HG03439 (cell line): Measurements from ENCODE around the gene SHH.

Experiments used
- ATAC-seq: cut with Tn5 transposase; IDR thresholded peaks from one replicate; pipeline ENCODE4 v1.9.1; 2021; ENCODE audit warnings: mild to moderate bottlenecking, moderate library complexity; ENCODE audit not compliant: unreplicated experiment

Gene SHH

GRCh38 chr7:155794196-155794595, 18.1 kb downstream of the SHH start:
- no peak for ATAC-seq

- ATAC-seq = no peak
Measured at GRCh38 chr7:155793720-155794119, 18.5 kb downstream of the SHH start.

GRCh38 chr7:155792999-155793560, 19.2 kb downstream of the SHH start:
- no peak for ATAC-seq

- no peak for ATAC-seq
Measured at GRCh38 chr7:155792315-155792960, 19.8 kb downstream of the SHH start.

GRCh38 chr7:155791836-155792235, 20.4 kb downstream of the SHH start:
- ATAC-seq = no peak

GRCh38 chr7:155791214-155791737, 21.0 kb downstream of the SHH start:
- ATAC-seq = no peak

GRCh38 chr7:155790666-155791065, 21.6 kb downstream of the SHH start:
- no peak for ATAC-seq

- ATAC-seq = no peak
Measured at GRCh38 chr7:155789001-155789725, 23.1 kb downstream of the SHH start.

GRCh38 chr7:155788616-155789000, 23.7 kb downstream of the SHH start:
- no peak for ATAC-seq

GRCh38 chr7:155787171-155787851, 25.0 kb downstream of the SHH start:
- no peak for ATAC-seq

GRCh38 chr7:155786491-155786890, 25.8 kb downstream of the SHH start:
- no peak for ATAC-seq

- no peak for ATAC-seq
Measured at GRCh38 chr7:155785536-155785935, 26.7 kb downstream of the SHH start.

GRCh38 chr7:155782466-155782865, 29.8 kb downstream of the SHH start:
- ATAC-seq = no peak

GRCh38 chr7:155781433-155781832, 30.8 kb downstream of the SHH start:
- ATAC-seq = no peak

- ATAC-seq = no peak
Measured at GRCh38 chr7:155780884-155781283, 31.4 kb downstream of the SHH start.

GRCh38 chr7:155778349-155778748, 33.9 kb downstream of the SHH start:
- ATAC-seq = no peak

GRCh38 chr7:155776606-155777005, 35.7 kb downstream of the SHH start:
- ATAC-seq = no peak

- ATAC-seq = no peak
Measured at GRCh38 chr7:155775691-155776090, 36.6 kb downstream of the SHH start.

GRCh38 chr7:155774947-155775346, 37.3 kb downstream of the SHH start:
- no peak for ATAC-seq

- ATAC-seq = no peak
Measured at GRCh38 chr7:155773531-155773930, 38.7 kb downstream of the SHH start.

GRCh38 chr7:155770241-155770640, 42.0 kb downstream of the SHH start:
- ATAC-seq = no peak

- no peak for ATAC-seq
Measured at GRCh38 chr7:155769701-155770100, 42.6 kb downstream of the SHH start.
